Measurements from ENCODE around the gene MDP1.

MDP1 gene

GRCh38 chr14:24228902-24229301 lies 13.0 kb upstream of the MDP1 start:
- no peak for TF ChIP-seq GATA3 (IDR thresholded peaks at IDR 0.05; ENCODE audit: low read depth, low read length)
- TF ChIP-seq GATA2 (IDR thresholded peaks at IDR 0.05; ENCODE audit: low read depth, low read length), result no peak

GRCh38 chr14:24226473-24226872 lies 10.6 kb upstream of the MDP1 start:
- TF ChIP-seq GATA3 (IDR thresholded peaks at IDR 0.05; ENCODE audit: low read depth, low read length) (no peak), GATA2 (IDR thresholded peaks at IDR 0.05; ENCODE audit: low read depth, low read length) (no peak)

- TF ChIP-seq GATA3 (IDR thresholded peaks at IDR 0.05; ENCODE audit: low read depth, low read length), result no peak
- TF ChIP-seq GATA2 (IDR thresholded peaks at IDR 0.05; ENCODE audit: low read depth, low read length), result no peak
Observed at GRCh38 chr14:24224618-24225071, 8.8 kb upstream of the MDP1 start.

DNA sequence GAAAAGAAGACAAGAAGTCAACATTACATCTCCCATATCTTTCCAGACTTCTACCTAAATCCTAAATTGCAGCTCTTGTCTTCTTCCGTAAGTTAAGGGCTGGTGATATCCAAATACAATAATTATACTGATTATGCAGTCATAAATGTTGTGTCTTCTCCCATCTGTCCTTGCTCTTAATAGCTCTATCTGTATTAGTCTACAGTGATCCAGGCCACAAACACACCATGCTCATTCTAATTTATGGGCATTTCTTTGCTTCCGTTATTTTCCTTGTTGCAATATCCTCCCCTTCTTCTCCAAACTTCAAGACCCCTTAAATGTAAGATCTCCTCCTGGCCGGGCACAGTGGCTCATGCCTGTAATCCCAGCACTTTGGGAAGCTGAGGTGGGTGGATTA lies 3.7 kb upstream of the MDP1 start:
- no peak for TF ChIP-seq GATA2 (IDR thresholded peaks at IDR 0.05; ENCODE audit: low read depth, low read length)
- TF ChIP-seq GATA3 (IDR thresholded peaks at IDR 0.05; ENCODE audit: low read depth, low read length), result no peak

DNA sequence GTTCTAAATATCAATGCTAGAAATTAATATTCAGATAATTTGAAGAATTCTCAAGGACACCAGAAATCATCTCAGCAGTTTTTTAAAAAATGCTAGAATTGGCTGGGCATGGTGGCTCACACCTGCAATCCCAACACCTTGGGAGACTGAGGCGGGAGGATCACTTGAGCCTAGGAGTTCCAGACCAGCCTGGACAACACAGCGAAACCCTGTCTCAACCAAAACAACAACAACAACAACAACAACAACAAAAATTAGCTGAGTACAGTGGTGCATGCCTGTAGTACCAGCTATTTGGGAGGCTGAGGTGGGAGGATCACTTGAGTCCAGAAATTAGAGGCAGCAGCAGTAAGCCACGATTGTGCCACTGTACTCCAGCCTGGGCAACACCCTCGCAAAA lies 3.2 kb upstream of the MDP1 start:
- TF ChIP-seq GATA2 (IDR thresholded peaks at IDR 0.05; ENCODE audit: low read depth, low read length) (no peak), GATA3 (IDR thresholded peaks at IDR 0.05; ENCODE audit: low read depth, low read length) (no peak)

GRCh38 chr14:24216345-24216699 lies 456 bp upstream of the MDP1 start:
- TF ChIP-seq GATA2 (IDR thresholded peaks at IDR 0.05; ENCODE audit: low read depth, low read length), result no peak
- TF ChIP-seq GATA3 (IDR thresholded peaks at IDR 0.05; ENCODE audit: low read depth, low read length), result no peak

GRCh38 chr14:24213866-24214662 lies 1.8 kb downstream of the MDP1 start:
- TF ChIP-seq GATA2 (IDR thresholded peaks at IDR 0.05; ENCODE audit: low read depth, low read length) (no peak), GATA3 (IDR thresholded peaks at IDR 0.05; ENCODE audit: low read depth, low read length) (no peak)

DNA sequence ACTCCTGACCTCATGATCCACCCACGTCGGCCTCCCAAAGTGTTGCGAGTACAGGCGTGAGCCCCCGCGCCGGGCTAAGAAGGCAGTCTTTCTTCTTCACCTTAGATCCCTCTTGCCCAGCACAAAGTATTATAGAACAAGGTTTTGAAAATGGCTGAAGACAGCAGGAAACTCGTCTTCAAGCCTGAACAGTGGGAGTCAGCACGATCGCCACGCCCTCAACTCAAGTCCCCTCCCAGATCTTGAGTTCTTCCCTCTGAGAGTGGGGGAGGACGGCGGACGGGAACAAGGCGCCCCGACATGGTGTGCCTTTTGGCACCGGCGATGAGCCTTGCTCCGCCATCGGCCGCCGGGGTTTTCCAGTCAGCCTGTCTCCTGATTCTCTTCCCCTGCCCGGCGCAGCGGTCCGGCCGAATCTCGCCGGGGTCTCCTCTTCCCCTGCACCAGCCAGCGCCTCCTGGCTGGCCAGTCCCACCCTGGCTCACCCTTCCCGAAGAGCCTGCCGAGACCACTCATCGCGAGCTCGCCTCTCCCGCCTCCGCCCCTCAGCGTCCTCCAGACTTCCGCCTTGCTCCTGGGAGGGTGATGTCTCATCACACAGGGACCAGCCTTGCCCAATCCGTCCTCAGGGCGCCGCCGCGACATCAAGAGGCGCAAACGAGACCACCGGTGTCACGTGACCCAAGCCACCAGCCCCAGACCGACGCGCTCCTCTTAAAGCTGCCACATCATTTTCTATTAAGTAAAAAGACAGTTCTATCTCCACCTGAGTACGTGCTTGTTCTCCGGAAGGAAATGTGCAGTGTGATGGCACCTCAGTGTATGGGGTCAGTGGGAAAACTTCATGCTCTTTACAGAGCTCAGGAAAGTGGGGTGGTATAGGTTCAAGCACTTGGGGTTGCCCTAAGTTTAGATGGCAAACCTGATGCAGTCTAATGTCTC lies 2.7 kb downstream of the MDP1 start, which contains the start of gene CHMP4A:
CHMP4A (minus strand) TSS at position 565 of the 942 bp plus-strand sequence; CDS start at position 516, 49 bp downstream.
- TF ChIP-seq GATA3 (IDR thresholded peaks at IDR 0.05; ENCODE audit: low read depth, low read length) (no peak), GATA2 (IDR thresholded peaks at IDR 0.05; ENCODE audit: low read depth, low read length) (no peak)

DNA sequence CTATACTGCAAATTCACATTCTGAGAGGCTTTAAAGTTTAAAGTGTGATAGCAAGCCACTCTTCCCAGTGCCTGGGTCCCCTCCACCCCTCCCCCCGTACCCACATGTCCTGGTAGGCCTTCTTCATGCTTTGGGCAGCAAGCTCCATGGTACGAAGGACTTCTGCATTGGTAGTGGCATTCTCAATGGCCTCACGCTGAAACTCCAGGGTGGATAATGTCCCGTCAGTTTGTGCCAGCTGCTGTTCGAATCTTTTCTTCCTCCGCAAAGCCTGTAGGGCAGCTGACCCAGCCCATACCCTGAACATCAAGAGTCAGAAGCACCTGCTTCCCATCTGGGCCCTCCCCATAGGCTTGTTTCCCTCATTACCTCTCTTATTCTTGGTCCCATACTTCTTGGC lies 4.6 kb downstream of the MDP1 start:
- TF ChIP-seq GATA2 (IDR thresholded peaks at IDR 0.05; ENCODE audit: low read depth, low read length), result no peak
- TF ChIP-seq GATA3 (IDR thresholded peaks at IDR 0.05; ENCODE audit: low read depth, low read length), result no peak

GRCh38 chr14:24207625-24208024 lies 8.2 kb downstream of the MDP1 start:
- TF ChIP-seq GATA3 (IDR thresholded peaks at IDR 0.05; ENCODE audit: low read depth, low read length) (no peak), GATA2 (IDR thresholded peaks at IDR 0.05; ENCODE audit: low read depth, low read length) (no peak)

- no peak for TF ChIP-seq GATA2 (IDR thresholded peaks at IDR 0.05; ENCODE audit: low read depth, low read length)
- no peak for TF ChIP-seq GATA3 (IDR thresholded peaks at IDR 0.05; ENCODE audit: low read depth, low read length)
Observed at GRCh38 chr14:24207104-24207551, 8.7 kb downstream of the MDP1 start.

DNA sequence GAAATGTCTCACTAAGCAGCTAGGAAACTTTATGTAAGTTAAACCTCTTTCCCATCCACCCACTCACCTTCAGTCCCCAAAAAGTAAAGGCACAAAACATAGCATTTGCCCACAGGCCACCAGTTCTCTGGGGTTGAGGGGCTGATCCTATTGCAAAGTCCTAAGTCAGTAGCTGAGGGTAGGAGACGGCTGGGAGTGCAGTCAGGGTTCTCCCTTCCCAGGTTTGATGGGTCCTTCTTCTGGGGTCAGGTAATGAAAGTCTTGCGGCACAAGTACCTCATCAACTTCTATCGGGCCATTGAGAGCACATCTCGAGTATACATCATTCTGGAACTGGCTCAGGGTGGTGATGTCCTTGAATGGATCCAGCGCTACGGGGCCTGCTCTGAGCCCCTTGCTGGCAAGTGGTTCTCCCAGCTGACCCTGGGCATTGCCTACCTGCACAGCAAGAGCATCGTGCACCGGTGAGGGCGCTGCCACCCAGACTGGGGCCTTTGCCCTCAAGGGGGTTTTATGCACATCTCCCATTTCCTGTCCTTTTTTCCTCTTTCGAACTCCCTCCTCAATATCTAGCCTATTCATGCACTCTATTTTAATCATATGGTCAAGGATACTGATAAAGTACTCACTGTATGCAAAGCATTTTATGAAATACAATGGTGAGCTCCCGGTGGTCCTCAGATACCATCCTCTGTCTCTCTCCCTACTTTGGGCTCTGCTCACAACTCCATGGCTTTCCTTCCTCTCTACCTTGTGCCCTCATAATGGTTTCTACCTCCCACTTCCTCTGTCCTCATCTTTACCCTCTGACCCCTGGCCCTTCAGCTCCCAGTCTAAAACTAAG lies 9.4 kb downstream of the MDP1 start:
- TF ChIP-seq GATA2 (IDR thresholded peaks at IDR 0.05; ENCODE audit: low read depth, low read length), result no peak
- no peak for TF ChIP-seq GATA3 (IDR thresholded peaks at IDR 0.05; ENCODE audit: low read depth, low read length)

Data from SH-SY5Y (cell line).